ENCODE measurements around the gene MSRB3. TPM values are rescaled to one million over a fixed set of nuclear protein-coding genes. Genes with fewer than 3 reads are reported as not detected.

The MSRB3 gene
- total and polyA plus RNA-seq, 9 donors: 14.9 to 58.8 (median 27.1) TPM

GRCh38 chr12:65495233-65495632, 216.8 kb downstream of the MSRB3 start:
- no peaks in the 10 kb centered on the region for H3K27me3 ChIP-seq

GRCh38 chr12:65496617-65497016, 218.1 kb downstream of the MSRB3 start:
- no peaks in the 10 kb centered on the region for H3K27me3 ChIP-seq
- H3K4me3 ChIP-seq: no peak overlapping the region
- intact Hi-C loops (cut with DNase I): no loop called here
- no peaks in the 10 kb centered on the region for H3K36me3 ChIP-seq
- TF ChIP-seq POLR2A (IDR thresholded peaks at IDR 0.05) (no peak), CTCF (IDR thresholded peaks at IDR 0.05) (no peak), EP300 (IDR thresholded peaks at IDR 0.05) (no peak)
- DNase-seq: no peak
- no peak overlapping the region for H3K27ac ChIP-seq
- no peaks in the 10 kb centered on the region for H3K4me1 ChIP-seq (ENCODE audit: insufficient read depth)
- 58 to 71% (median 60%) methylated on average over 2 of the region's 2 CpGs for WGBS, 3 donors
- no peaks in the 10 kb centered on the region for H3K9me3 ChIP-seq

More at GRCh38 chr12:65495233-65495632, 216.8 kb downstream of the MSRB3 start:
- no peak overlapping the region for H3K27ac ChIP-seq
- no peak overlapping the region for H3K4me3 ChIP-seq
- no peaks in the 10 kb centered on the region for H3K4me1 ChIP-seq (ENCODE audit: insufficient read depth)
- no peak for DNase-seq
- intact Hi-C loops (cut with DNase I): no loop called here
- WGBS, 3 donors: 25 to 44% (median 37%) methylated on average over 2 of the region's 2 CpGs
- TF ChIP-seq CTCF (IDR thresholded peaks at IDR 0.05): no peak
- no peak for TF ChIP-seq EP300 (IDR thresholded peaks at IDR 0.05)
- no peak for TF ChIP-seq POLR2A (IDR thresholded peaks at IDR 0.05)
- no peaks in the 10 kb centered on the region for H3K36me3 ChIP-seq
- no peaks in the 10 kb centered on the region for H3K9me3 ChIP-seq

- H3K36me3 ChIP-seq: no peaks in the 10 kb centered on the region
- WGBS, 3 donors: 80 to 86% (median 83%) methylated on average over 4 of the region's 4 CpGs
- DNase-seq: no peak
- H3K4me1 ChIP-seq (ENCODE audit: insufficient read depth): no peaks in the 10 kb centered on the region
- no peak overlapping the region for H3K27ac ChIP-seq
- TF ChIP-seq POLR2A (IDR thresholded peaks at IDR 0.05) (no peak), EP300 (IDR thresholded peaks at IDR 0.05) (no peak), CTCF (IDR thresholded peaks at IDR 0.05) (no peak)
- no peaks in the 10 kb centered on the region for H3K27me3 ChIP-seq
- no peaks in the 10 kb centered on the region for H3K9me3 ChIP-seq
- no peak overlapping the region for H3K4me3 ChIP-seq
- intact Hi-C loops (cut with DNase I): no loop called here
These were observed 219.2 kb downstream of the MSRB3 start for GRCh38 chr12:65497660-65498059.

- intact Hi-C loops (cut with DNase I): no loop called here
- Histone ChIP-seq H3K27me3 (no peaks in the 10 kb centered on the region), H3K4me1 (ENCODE audit: insufficient read depth) (no peaks in the 10 kb centered on the region), H3K9me3 (no peaks in the 10 kb centered on the region), H3K27ac (no peak overlapping the region), H3K4me3 (no peak overlapping the region), H3K36me3 (no peaks in the 10 kb centered on the region)
- DNase-seq: no peak
- WGBS, 3 donors: 95 to 98% (median 98%) methylated on average over 7 of the region's 7 CpGs
- no peak for TF ChIP-seq CTCF (IDR thresholded peaks at IDR 0.05)
- TF ChIP-seq POLR2A (IDR thresholded peaks at IDR 0.05): no peak
- TF ChIP-seq EP300 (IDR thresholded peaks at IDR 0.05): no peak
These were observed 220.7 kb downstream of the MSRB3 start for GRCh38 chr12:65499167-65499566.

Measured in ovary (tissue), 9 donors.